Lower leg skin (tissue), 3 donors: Measurements from ENCODE around the gene TCF20.

Source experiments
- CTCF ChIP-seq, 3 donors: fragments of 450-650 bp; IDR thresholded peaks; one replicate each; pipeline ENCODE4 v1.5.1; 2016; ENCODE audit warnings: antibody characterized with exemption in 3 of 3, mild to moderate bottlenecking in 3 of 3, moderate library complexity in 2 of 3
- POLR2A ChIP-seq, 2 donors: fragments of 450-650 bp; IDR thresholded peaks; one replicate each; pipeline ENCODE4 v1.6.1; 2016 to 2017; ENCODE audit warnings: antibody characterized with exemption in 2 of 2, mild to moderate bottlenecking in 1 of 2, moderate library complexity in 1 of 2

GRCh38 chr22:42288791-42289190 is 18.3 kb upstream of the TCF20 start:
- no peak for TF ChIP-seq CTCF (IDR thresholded peaks at IDR 0.05)
- no peak for TF ChIP-seq POLR2A (IDR thresholded peaks at IDR 0.05)
